Fibroblast of pulmonary artery (primary cell): ENCODE measurements around the gene AP1AR.
A peak's percentile ranks its signal among the peaks of the same experiment; 100 is the strongest.

ENCODE experiments used
- DNase-seq: peaks from one replicate; pipeline ENCODE4 v3.0.0-alpha.2; 2010; ENCODE audit warnings: low read depth
- H3K4me3 ChIP-seq: replicated peaks from 2 replicates; pipeline ENCODE4 v1.5.1; 2011; ENCODE audit warnings: low read depth, mild to moderate bottlenecking, control low read depth, low read length, moderate library complexity
- CTCF ChIP-seq: IDR thresholded peaks from 2 replicates; pipeline ENCODE4 v1.5.1; 2011; ENCODE audit warnings: mild to moderate bottlenecking, control low read depth, low read length, inconsistent platforms; ENCODE audit errors: missing control alignments

Gene AP1AR

GRCh38 chr4:112284662-112285411 lies 53.2 kb downstream of the AP1AR start:
- peak overlapping the region; percentile 73 for H3K4me3 ChIP-seq
- peak; percentile 30 for DNase-seq
- TF ChIP-seq CTCF, result no peak

GRCh38 chr4:112287258-112287989 lies 55.8 kb downstream of the AP1AR start:
- H3K4me3 ChIP-seq, result no peak overlapping the region
- TF ChIP-seq CTCF, result no peak
- no peak for DNase-seq

- no peak overlapping the region for H3K4me3 ChIP-seq
- no peak for DNase-seq
- no peak for TF ChIP-seq CTCF
Measured at GRCh38 chr4:112288455-112288854, 56.9 kb downstream of the AP1AR start.

- H3K4me3 ChIP-seq, result no peak overlapping the region
- TF ChIP-seq CTCF, result no peak
- DNase-seq, result no peak
Measured at GRCh38 chr4:112289407-112290253, 58.0 kb downstream of the AP1AR start.

- DNase-seq, result no peak
- no peak overlapping the region for H3K4me3 ChIP-seq
- TF ChIP-seq CTCF, result no peak
Measured at GRCh38 chr4:112290341-112290740, 58.8 kb downstream of the AP1AR start.

GRCh38 chr4:112296949-112297880 lies 65.6 kb downstream of the AP1AR start, which contains the start of gene ALPK1:
TSS of gene ALPK1 (plus strand) at chr4:112297369.
- H3K4me3 ChIP-seq, result peak within 1 kb of the TSS; percentile 62

More at GRCh38 chr4:112296949-112297880, 65.6 kb downstream of the AP1AR start, which contains the start of gene ALPK1:
- peak; percentile 95 for DNase-seq
- no peak for TF ChIP-seq CTCF
